ENCODE results near the gene NPAS3. TPM values are rescaled to one million over a fixed set of nuclear protein-coding genes. Genes with fewer than 3 reads are reported as not detected.

The NPAS3 gene
- polyA plus RNA-seq, 4 donors = 8.2 to 8.6 (median 8.5) TPM

DNA sequence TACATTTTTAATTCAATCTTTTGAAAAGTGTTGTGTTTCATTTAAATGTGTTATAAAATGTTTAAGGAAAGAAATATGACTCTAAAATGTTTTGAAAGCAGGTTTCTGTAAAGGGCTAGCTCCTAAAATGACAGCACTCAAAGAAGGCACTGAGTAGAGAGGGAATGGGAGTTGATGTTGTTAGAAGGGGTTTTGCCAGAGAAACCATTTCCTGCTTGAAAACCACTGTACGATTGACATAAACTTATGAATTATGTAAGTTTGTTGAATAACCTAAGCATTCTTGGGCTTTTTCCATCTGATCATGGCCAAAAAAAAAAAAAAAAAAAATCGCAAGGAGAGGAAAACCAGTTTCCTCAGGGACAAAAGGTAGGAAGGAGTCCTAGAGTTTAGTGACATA, 778.2 kb downstream of the NPAS3 start:
- no peak for DNase-seq (ENCODE audit: low read depth in 4 of 4, low spot score in 2 of 4)

DNA sequence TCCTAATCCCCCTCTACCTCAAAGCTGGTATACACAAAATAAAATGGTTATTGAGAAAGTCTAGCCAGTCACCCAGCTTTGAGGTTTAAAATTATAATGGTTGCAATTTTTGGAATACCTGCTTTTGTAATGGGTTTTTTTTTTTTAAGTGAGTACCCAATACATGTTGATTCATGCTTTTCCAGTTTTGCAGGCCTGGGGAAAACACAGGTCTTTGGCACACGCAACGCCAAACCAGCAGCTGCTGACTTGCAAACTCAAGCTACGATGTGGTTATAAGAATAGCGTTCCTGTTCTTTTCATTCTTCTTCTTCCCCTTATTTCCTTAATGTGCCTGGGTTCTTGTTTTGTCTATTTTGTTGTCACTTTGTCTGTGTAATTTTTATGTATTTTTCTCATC, 779.2 kb downstream of the NPAS3 start:
- no peak for DNase-seq (ENCODE audit: low read depth in 4 of 4, low spot score in 2 of 4)

GRCh38 chr14:33720284-33720787, 781.7 kb downstream of the NPAS3 start:
- no peak for DNase-seq (ENCODE audit: low read depth in 4 of 4, low spot score in 2 of 4)

- no peak for DNase-seq (ENCODE audit: low read depth in 4 of 4, low spot score in 2 of 4)
Measured at GRCh38 chr14:33726685-33727084, 788.0 kb downstream of the NPAS3 start.

- no peak for DNase-seq (ENCODE audit: low read depth in 4 of 4, low spot score in 2 of 4)
Measured at GRCh38 chr14:33727606-33728005, 788.9 kb downstream of the NPAS3 start.

DNA sequence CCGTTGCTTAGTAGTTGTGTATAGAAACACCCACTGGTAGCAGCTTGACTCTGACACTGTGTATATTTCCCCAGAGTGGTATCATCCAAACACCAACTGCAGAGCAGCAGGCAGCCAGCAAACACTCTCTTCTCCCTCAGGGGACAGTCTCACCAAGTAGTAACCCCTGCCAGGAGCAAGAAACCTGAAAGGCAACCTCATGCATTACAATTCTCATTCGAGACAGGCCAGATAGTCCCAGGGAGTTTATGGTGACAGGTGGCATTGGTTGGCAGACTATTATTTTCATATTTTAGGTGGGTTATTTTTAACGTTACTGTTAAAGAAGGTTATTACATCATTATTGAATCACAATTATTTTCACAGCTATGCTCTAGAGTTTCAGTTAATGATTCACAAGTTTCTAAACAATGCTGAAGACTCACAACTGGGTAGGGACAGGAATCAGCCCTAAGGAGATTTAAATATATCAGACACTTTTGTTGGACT, 789.4 kb downstream of the NPAS3 start:
- no peak for DNase-seq (ENCODE audit: low read depth in 4 of 4, low spot score in 2 of 4)

DNA sequence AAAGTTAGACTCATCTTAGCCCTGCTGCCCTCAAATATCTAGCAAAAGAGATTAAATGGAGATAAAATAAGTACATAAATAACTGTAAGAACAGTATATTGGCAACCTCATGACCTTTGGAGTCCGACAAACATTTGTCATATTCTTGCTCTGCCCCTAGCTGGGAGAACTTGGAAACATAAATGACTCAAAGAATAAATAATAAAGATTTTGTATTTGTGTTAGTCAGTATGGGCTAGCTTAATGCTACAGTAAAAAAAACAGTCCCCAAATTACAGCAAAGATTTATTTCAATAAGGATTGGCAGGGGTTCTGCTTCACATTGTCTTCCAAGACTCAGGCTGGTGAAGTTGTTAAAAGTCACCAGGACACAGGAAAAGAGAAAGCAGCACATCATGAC, 791.5 kb downstream of the NPAS3 start:
- no peak for DNase-seq (ENCODE audit: low read depth in 4 of 4, low spot score in 2 of 4)

GRCh38 chr14:33732175-33732574, 793.5 kb downstream of the NPAS3 start:
- DNase-seq (ENCODE audit: low read depth in 4 of 4, low spot score in 2 of 4) = no peak

GRCh38 chr14:33733310-33733709, 794.6 kb downstream of the NPAS3 start:
- no peak for DNase-seq (ENCODE audit: low read depth in 4 of 4, low spot score in 2 of 4)

DNA sequence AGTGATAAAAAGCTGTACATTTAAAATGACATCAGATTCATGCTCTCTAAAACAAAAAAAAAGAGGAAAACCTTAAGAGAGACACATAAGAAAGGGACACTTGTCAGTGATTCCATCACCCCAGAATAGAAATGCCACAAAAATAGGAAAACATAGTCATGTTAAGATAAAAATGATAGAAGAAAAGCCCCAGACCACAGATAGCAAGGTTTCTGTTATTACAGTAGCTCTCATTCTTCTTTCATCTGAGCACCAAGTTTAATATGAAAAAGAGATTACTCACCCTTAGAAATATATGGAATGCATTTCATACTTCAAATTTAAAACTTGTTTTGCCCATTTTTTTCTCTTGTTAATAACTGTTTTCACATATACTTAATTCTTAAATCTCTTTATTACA, 795.0 kb downstream of the NPAS3 start:
- DNase-seq (ENCODE audit: low read depth in 4 of 4, low spot score in 2 of 4) = no peak

- DNase-seq (ENCODE audit: low read depth in 4 of 4, low spot score in 2 of 4) = no peak
Measured at GRCh38 chr14:33734387-33734786, 795.7 kb downstream of the NPAS3 start.

GRCh38 chr14:33736299-33736825, 797.7 kb downstream of the NPAS3 start:
- no peak for DNase-seq (ENCODE audit: low read depth in 4 of 4, low spot score in 2 of 4)

GRCh38 chr14:33736979-33737378, 798.3 kb downstream of the NPAS3 start:
- no peak for DNase-seq (ENCODE audit: low read depth in 4 of 4, low spot score in 2 of 4)

- no peak for DNase-seq (ENCODE audit: low read depth in 4 of 4, low spot score in 2 of 4)
Measured at GRCh38 chr14:33737446-33737845, 798.8 kb downstream of the NPAS3 start.

GRCh38 chr14:33738029-33738428, 799.4 kb downstream of the NPAS3 start:
- DNase-seq (ENCODE audit: low read depth in 4 of 4, low spot score in 2 of 4) = no peak

GRCh38 chr14:33738491-33738890, 799.8 kb downstream of the NPAS3 start:
- DNase-seq (ENCODE audit: low read depth in 4 of 4, low spot score in 2 of 4) = no peak

GRCh38 chr14:33740531-33740930, 801.9 kb downstream of the NPAS3 start:
- no peak for DNase-seq (ENCODE audit: low read depth in 4 of 4, low spot score in 2 of 4)

- no peak for DNase-seq (ENCODE audit: low read depth in 4 of 4, low spot score in 2 of 4)
Measured at GRCh38 chr14:33742166-33742565, 803.5 kb downstream of the NPAS3 start.

DNA sequence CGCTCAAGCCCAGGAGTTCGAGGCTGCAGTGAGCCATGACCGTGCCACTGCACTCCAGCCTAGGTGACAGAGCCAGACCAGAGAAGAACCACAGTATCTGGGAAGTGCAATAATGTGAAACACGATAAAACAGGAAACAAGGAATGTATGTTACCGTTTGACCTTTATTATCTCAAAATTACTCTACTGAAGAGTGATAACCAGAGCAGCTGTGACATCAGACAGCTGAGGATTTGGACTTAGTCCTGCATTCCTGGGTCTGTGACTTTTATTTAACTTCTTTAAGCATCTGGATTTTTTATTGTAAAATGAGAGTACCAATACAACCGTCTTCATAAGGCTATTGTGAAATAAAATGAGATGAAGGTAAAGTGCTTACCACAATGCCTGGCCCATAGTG, 806.5 kb downstream of the NPAS3 start:
- no peak for DNase-seq (ENCODE audit: low read depth in 4 of 4, low spot score in 2 of 4)

DNA sequence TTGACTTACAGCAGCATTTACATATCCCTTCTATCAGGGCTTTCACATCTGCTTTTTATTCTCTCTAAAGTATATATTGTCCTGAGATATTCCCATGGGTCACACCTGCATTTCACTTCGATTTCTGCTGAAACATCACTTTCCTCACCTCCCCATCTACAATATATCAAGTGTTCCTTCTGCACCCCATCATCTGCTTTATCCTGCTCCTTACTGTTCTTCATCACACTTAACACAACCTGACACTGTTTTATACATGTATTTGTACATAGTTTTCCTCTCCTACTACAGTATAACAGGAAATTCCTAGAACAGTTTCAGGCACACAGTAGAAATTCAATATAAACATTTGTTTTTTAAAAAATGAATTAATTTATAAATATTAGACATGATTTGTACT, 809.1 kb downstream of the NPAS3 start:
- DNase-seq (ENCODE audit: low read depth in 4 of 4, low spot score in 2 of 4) = no peak

GRCh38 chr14:33754261-33754660, 815.6 kb downstream of the NPAS3 start:
- no peak for DNase-seq (ENCODE audit: low read depth in 4 of 4, low spot score in 2 of 4)

DNA sequence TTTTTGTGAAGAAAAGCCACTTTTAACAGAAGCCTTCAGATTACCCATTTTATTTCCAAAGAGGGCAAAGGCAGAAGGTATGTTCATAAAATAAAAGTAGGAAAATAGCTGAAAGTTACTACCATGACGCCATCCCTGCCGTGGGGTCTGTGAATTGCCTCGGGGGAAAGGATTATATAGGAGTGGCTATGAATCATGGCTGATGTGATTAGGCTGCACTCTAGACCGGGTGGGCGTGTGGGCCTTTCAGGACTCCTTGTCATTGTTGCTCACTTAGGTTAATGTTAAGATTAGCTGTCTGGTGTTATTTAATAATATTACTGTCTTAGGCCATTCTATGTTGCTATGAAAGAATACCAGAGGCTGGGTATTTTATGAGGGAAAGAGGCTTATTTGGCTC, 816.7 kb downstream of the NPAS3 start:
- DNase-seq (ENCODE audit: low read depth in 4 of 4, low spot score in 2 of 4) = no peak

DNA sequence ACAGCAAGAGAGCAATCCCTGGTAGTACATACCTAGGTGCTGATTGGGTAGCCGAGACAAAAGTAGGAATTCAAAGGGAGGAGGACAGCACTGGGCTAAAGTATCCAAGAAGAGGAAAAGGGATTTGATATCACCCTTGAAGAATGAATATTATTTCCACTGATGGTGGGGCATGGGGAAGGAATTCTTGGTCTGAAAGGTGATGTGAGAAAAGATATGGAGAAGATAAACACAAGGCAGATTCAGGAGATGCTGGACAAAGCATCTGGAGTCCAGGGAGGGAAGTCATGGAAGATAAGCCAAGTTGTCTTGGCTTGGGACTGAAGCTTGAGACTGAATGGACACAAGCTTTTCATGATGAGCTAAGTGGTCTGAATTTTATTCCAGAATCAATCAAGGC, 818.2 kb downstream of the NPAS3 start:
- no peak for DNase-seq (ENCODE audit: low read depth in 4 of 4, low spot score in 2 of 4)

Data from left renal cortex interstitium (tissue), 4 donors.